ENCODE results near the gene PRKCD.

Gene PRKCD

DNA sequence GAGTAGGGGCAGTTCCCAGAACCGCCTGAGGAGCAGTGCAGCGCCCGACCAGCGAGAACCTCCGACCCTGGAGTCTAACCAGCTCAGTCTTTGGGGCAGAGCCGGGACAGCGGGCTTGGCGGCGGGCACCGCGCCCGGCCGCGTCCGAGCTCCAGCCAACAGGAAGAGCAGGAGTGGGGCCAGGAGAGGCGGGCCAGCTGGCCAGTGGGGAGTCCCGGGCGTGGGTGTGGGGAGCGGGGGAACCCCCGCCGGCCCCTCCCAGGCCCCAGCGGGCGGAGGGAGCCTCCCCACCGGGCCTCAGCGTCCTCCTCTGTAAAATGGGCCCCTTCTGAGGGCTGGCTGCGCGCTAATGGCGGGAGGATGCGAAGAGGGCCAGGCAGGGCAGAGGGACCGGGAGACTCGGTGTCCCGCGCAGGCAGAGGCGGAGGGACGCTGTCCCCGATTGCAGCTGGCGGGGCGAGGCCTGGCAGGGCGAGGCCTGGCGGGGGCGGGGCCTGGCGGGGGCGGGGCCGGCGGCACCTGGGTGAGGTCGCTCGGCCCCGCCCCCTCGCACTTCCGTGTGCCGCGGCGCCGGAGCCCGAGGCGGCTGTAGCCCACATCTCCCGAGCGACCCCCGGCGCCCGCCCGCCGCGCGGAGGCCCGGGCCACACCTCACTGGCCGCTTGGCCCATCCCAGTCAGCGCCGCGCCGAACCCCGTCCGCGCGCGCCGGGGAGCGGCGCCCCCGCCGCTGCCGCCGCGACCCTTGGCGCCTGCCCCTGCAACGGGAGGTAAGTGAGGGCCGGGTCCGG lies at the start of gene PRKCD:
Gene PRKCD (plus strand): TSS at position 550 of the 790 bp plus-strand sequence. CDS start 17,214 bp downstream, outside the sequence.
- DNase-seq, result peak; percentile 25 to 87

- no peak for DNase-seq
Measured at GRCh38 chr3:53111822-53112221, 49.2 kb upstream of the PRKCD start.

DNA sequence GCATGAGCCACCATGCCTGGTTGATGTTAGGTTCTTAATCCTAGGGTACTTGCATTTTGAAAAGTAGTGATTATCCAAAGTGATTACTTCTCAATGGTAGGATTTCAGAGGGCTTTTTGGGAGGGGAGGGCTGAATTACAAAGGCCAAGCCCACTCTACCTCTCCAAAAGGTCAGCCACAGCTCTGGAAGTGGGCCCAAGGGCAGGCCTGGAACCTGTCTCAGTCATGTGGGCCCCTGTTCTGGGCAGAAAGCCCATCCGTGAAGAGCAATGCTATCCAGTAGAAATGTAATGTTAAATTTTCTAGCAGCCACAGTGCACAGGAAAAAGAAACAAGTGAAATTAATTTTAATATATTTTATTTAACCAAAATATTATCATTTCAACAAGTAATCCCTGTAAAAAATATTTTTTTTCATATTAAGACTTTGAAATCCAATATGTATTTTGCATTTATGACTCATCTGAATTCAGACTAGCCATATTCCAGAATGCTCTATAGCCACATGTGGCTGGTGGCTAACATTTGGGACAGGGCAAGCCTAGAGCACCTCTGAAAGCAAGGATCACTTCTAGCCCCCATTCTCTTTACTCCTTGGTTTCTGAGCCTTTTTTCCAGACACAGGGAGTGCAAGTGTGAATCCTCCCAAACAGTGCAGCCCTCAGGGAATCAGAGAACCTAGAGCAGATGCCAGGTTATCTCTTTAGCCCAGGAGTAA lies 47.6 kb upstream of the PRKCD start:
- DNase-seq, result no peak

- DNase-seq, result peak; percentile 31 to 80
Measured at GRCh38 chr3:53114011-53114400, 47.0 kb upstream of the PRKCD start.

- no peak for DNase-seq
Measured at GRCh38 chr3:53114412-53115074, 46.5 kb upstream of the PRKCD start.

- no peak for DNase-seq
Measured at GRCh38 chr3:53116956-53117355, 44.1 kb upstream of the PRKCD start.

DNA sequence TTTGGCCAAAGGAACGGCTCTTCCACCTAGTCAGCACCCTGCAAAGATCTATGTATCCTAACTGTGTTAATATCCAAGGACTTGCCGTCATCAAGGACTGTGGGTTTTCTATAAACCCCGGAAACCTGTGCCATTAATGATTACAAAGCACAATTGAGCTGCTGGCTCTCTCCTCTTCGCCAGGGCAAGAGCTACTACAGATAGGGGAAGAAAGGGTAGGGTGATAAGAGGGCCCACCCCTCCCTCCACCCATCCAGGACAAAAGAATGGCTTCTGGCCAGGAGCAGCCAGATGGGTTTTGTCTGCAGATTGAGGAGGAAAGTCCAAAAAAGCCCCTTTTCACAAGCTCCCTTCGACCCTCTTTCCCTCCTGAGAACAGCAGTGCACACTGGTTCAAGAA lies 40.7 kb upstream of the PRKCD start:
- DNase-seq, result no peak

DNA sequence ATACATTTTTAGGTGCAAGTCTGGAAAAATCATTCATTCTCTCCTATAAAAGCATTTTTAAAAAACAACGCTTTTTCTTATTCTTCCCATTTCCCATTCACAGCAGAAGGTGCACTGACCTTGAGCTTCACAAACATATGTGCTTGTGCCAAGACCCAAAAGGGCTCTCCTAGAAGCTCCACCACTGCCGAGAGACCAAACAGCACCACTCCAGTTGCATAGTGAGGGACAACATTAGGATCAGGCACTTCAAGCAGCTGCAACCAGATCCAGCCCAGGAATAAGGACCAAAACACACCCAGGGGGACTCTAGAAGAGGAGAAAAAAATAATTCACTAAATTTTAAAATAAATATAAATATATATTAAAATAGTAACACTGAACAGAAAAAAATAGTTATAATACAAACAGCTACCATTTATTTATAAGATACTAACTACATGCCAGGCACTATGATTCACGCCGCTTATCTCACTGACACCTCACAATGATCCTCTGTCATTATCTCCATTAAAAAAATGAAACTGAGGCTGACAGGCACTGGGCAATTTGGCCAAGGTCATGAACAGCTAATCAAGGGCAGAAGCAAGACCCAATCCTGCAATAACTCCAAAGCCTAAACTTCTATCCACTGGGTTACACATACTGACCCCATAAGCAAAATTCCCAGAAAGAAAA lies 38.6 kb upstream of the PRKCD start:
- DNase-seq, result no peak

GRCh38 chr3:53122933-53123305 lies 38.1 kb upstream of the PRKCD start:
- DNase-seq, result no peak

DNA sequence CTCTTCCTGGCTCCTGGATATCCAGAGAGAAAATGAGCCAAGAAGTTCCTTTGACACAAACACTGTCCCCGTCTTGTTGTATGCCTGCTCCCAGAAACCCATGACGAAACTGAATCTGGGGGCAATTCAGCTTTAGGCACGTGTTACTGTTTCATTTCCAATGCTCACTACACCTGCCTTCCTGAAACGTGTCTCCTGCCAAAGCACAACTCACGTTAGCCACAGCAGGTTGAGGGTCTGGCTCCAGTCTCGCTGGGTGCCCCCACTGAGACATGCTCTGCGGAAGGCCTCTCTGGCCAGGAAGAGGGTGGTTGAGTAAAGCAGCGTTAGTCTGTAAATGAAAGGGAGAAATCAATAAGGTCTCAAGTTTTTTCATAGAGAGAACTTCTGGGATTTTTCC lies 37.5 kb upstream of the PRKCD start:
- DNase-seq, result no peak

- DNase-seq, result no peak
Measured at GRCh38 chr3:53123953-53124352, 37.1 kb upstream of the PRKCD start.

GRCh38 chr3:53126601-53127000 lies 34.4 kb upstream of the PRKCD start:
- no peak for DNase-seq

- no peak for DNase-seq
Measured at GRCh38 chr3:53129344-53129743, 31.7 kb upstream of the PRKCD start.

- peak; percentile 88 to 97 for DNase-seq
Measured at GRCh38 chr3:53130179-53131061, 30.6 kb upstream of the PRKCD start, which contains the start of gene RFT1. Gene RFT1 (minus strand): TSS chr3:53130435. CDS start chr3:53130400, 35 bp downstream.

DNA sequence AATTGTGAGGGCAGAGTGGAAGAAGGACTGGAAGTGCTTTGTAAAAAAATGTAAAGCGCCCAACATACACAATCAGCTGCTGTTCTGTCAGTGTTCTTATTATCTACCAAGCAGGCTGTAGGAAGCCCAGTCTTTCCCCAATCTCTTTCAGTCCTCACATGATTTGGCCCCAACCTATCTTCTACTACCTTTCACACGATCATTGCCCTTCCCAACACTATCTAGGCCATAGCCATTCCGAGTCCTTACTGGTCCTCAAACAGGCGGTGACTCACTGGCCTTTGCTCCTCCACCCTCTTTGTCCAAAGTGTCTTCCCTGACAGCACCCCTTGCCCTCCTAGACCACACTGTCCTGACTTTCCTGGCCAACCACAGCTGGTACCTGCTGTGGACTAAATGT lies 29.9 kb upstream of the PRKCD start:
- DNase-seq, result no peak

GRCh38 chr3:53132347-53132746 lies 28.7 kb upstream of the PRKCD start:
- DNase-seq, result no peak

GRCh38 chr3:53134631-53135232 lies 26.3 kb upstream of the PRKCD start:
- peak; percentile 36 to 85 for DNase-seq

GRCh38 chr3:53137221-53137620 lies 23.8 kb upstream of the PRKCD start:
- no peak for DNase-seq

DNA sequence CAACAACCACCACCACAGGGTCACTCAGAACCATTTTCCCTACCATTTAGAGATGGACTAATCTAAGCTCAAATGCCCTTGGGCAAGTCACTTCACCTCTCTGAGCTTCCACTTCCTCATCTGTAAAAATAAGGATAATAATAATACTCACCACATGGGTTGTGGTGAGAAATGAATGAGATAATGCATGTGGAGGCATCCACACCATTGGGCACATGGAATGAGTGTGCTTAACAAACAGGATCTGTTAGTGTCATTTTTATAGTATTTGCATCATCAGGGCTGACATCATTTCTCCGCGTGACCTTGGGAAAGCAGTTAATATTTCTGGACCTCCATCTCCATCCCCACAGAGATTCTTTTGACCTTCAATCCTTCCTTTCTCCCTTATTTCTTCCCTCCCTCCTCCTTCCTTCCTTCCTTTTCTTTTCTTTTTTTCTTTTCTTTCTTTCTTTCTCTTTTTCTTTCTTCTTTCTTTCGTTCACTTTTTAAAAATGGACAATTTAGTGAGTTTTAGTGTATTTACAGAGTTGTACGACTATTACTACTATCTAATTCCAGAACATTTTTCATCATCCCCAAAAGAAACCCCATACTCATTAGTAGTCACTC lies 23.1 kb upstream of the PRKCD start:
- DNase-seq, result no peak

DNA sequence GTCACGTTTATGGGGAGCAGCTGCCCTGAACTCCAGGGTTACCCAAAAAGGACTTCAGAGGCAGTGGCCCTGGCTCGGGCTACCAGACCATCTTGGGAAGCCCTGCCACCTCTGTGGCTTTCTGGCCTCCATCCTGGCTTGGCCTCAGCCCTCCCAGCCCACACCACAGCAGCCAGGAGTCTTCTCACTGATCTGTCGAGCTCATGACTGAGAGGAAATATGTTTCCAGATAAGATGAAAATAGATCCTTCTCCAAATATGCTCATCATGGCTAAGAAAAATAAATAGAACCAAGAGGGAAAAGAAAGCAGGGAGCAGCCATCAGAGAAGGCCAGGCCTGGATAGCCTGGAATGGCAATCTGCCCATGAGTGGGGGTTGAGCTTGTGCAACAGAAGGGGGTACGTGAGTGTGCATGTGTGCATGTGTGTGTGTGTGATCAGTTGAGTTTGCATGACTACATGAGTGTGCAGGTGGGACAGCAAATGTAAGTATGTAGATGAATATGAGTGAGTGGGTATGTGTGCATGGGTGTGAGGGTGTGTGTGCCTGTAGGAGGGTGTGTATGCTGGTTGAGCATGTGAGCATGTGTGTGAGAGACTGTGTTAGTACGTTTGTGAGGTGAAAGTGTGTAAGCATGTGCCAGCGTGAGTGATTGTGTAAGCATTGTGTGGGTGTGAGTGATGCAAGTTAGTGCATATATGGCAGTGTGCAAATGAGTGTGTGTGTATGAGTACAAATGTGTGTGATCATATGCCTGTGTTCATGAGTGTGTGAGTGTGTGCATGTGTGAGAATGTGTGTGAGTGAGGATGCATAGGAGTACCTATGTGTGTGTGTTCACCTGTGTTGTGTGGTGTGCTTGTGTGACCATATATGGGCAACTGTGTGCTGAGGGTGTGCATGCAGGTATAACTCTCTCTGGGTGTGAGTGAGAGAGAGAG lies 20.8 kb upstream of the PRKCD start:
- DNase-seq, result no peak
